ENCODE data around the gene GALNT10. TPM values are rescaled to one million over a fixed set of nuclear protein-coding genes. Genes with fewer than 3 reads are reported as not detected.

Gene GALNT10
- total RNA-seq, 1 donor from 2014 or later = 20.6 TPM

- H3K4me3 Mint-ChIP-seq (ENCODE audit: low read depth) = no peak overlapping the region
- DNase-seq (ENCODE audit: low spot score, unreplicated experiment) = no peak
- H3K4me1 Mint-ChIP-seq (ENCODE audit: low read depth) = peaks cover 3% of the 10 kb centered on the region
- H3K9me3 Mint-ChIP-seq (ENCODE audit: low read depth) = no peaks in the 10 kb centered on the region
- no peak overlapping the region for H3K27ac Mint-ChIP-seq
- H3K27me3 Mint-ChIP-seq = no peaks in the 10 kb centered on the region
- TF ChIP-seq CTCF (IDR thresholded peaks at IDR 0.05; ENCODE audit: unreplicated experiment) = no peak
- H3K36me3 Mint-ChIP-seq (ENCODE audit: insufficient read depth) = no peaks in the 10 kb centered on the region
Observed at GRCh38 chr5:154278908-154279307, 88.4 kb downstream of the GALNT10 start.

- DNase-seq (ENCODE audit: low spot score, unreplicated experiment) = no peak
- H3K4me3 Mint-ChIP-seq (ENCODE audit: low read depth) = no peak overlapping the region
- no peak for TF ChIP-seq CTCF (IDR thresholded peaks at IDR 0.05; ENCODE audit: unreplicated experiment)
- no peaks in the 10 kb centered on the region for H3K9me3 Mint-ChIP-seq (ENCODE audit: low read depth)
- H3K27ac Mint-ChIP-seq = no peak overlapping the region
- no peaks in the 10 kb centered on the region for H3K27me3 Mint-ChIP-seq
- peaks cover 41% of the 10 kb centered on the region for H3K4me1 Mint-ChIP-seq (ENCODE audit: low read depth)
- H3K36me3 Mint-ChIP-seq (ENCODE audit: insufficient read depth) = no peaks in the 10 kb centered on the region
Observed at GRCh38 chr5:154284433-154284832, 93.9 kb downstream of the GALNT10 start.

- no peak for TF ChIP-seq CTCF (IDR thresholded peaks at IDR 0.05; ENCODE audit: unreplicated experiment)
- DNase-seq (ENCODE audit: low spot score, unreplicated experiment) = no peak
- no peaks in the 10 kb centered on the region for H3K36me3 Mint-ChIP-seq (ENCODE audit: insufficient read depth)
- H3K4me3 Mint-ChIP-seq (ENCODE audit: low read depth) = no peak overlapping the region
- no peaks in the 10 kb centered on the region for H3K27me3 Mint-ChIP-seq
- H3K27ac Mint-ChIP-seq = peak overlapping the region; percentile 93
- H3K4me1 Mint-ChIP-seq (ENCODE audit: low read depth) = peaks cover 41% of the 10 kb centered on the region
- no peaks in the 10 kb centered on the region for H3K9me3 Mint-ChIP-seq (ENCODE audit: low read depth)
Observed at GRCh38 chr5:154285661-154286408, 95.3 kb downstream of the GALNT10 start.

GRCh38 chr5:154286557-154286956 lies 96.0 kb downstream of the GALNT10 start:
- peaks cover 44% of the 10 kb centered on the region for H3K4me1 Mint-ChIP-seq (ENCODE audit: low read depth)
- no peak for TF ChIP-seq CTCF (IDR thresholded peaks at IDR 0.05; ENCODE audit: unreplicated experiment)

GRCh38 chr5:154287136-154287535 lies 96.6 kb downstream of the GALNT10 start:
- TF ChIP-seq CTCF (IDR thresholded peaks at IDR 0.05; ENCODE audit: unreplicated experiment) = no peak
- Mint-ChIP-seq H3K36me3 (ENCODE audit: insufficient read depth) (no peaks in the 10 kb centered on the region), H3K4me1 (ENCODE audit: low read depth) (peaks cover 44% of the 10 kb centered on the region), H3K4me3 (ENCODE audit: low read depth) (peak overlapping the region; percentile 51), H3K27me3 (no peaks in the 10 kb centered on the region), H3K9me3 (ENCODE audit: low read depth) (no peaks in the 10 kb centered on the region), H3K27ac (peak overlapping the region; percentile 84)
- no peak for DNase-seq (ENCODE audit: low spot score, unreplicated experiment)

More at GRCh38 chr5:154286557-154286956, 96.0 kb downstream of the GALNT10 start:
- H3K27me3 Mint-ChIP-seq = no peaks in the 10 kb centered on the region
- no peak overlapping the region for H3K4me3 Mint-ChIP-seq (ENCODE audit: low read depth)
- H3K9me3 Mint-ChIP-seq (ENCODE audit: low read depth) = no peaks in the 10 kb centered on the region
- no peak for DNase-seq (ENCODE audit: low spot score, unreplicated experiment)
- no peaks in the 10 kb centered on the region for H3K36me3 Mint-ChIP-seq (ENCODE audit: insufficient read depth)
- H3K27ac Mint-ChIP-seq = peak overlapping the region; percentile 84

Measured in progenitor cell of endocrine pancreas (in vitro differentiated cells).